K562 (cell line): Measurements from ENCODE around the gene GRK3. TPM values are rescaled to one million over a fixed set of nuclear protein-coding genes. Genes with fewer than 3 reads are reported as not detected.

ENCODE experiments used
- CHD2 ChIP-seq: IDR thresholded peaks from 2 replicates; pipeline ENCODE4 v1.6.1; 2011; ENCODE audit warnings: low read depth, low read length
- ELF4 ChIP-seq: fragments of 450-650 bp; formaldehyde crosslinking; IDR thresholded peaks from 2 replicates; pipeline ENCODE4 v1.4.0; 2022; ENCODE audit warnings: missing genetic modification characterization
- ESRRA ChIP-seq: fragments of 450-650 bp; IDR thresholded peaks from 2 replicates; pipeline ENCODE4 v1.6.1; 2014; ENCODE audit warnings: low read depth, mild to moderate bottlenecking, moderate library complexity, borderline replicate concordance
- HEY1 ChIP-seq: fragments of 250-450 bp; sonication (Bioruptor Pico); IDR thresholded peaks from 2 replicates; pipeline ENCODE4 v1.5.0; 2020; ENCODE audit warnings: mild to moderate bottlenecking, moderate library complexity, borderline replicate concordance
- HINFP ChIP-seq: fragments of 450-650 bp; conservative IDR thresholded peaks from 2 replicates; pipeline ENCODE4 v1.6.1; 2016; ENCODE audit warnings: missing genetic modification characterization, low read depth, mild to moderate bottlenecking, control low read depth, missing compliant biosample characterization
- ILK ChIP-seq: fragments of 450-650 bp; IDR thresholded peaks from 2 replicates; pipeline ENCODE4 v1.6.1; 2016; ENCODE audit warnings: missing genetic modification characterization, low read depth, mild to moderate bottlenecking, missing compliant biosample characterization, moderate library complexity, borderline replicate concordance
- MYBL2 ChIP-seq, 2 experiments: fragments of 450-650 bp in 1 of 2; sonication (generic) in 1 of 2; formaldehyde crosslinking in 1 of 2; IDR thresholded peaks; 2 replicates each; pipeline versions ENCODE4 v1.6.1 to v1.8.1; 2017 to 2022; ENCODE audit warnings: borderline replicate concordance in 1 of 2, inconsistent platforms in 1 of 2, low read depth in 1 of 2, mild to moderate bottlenecking in 1 of 2, missing genetic modification reagents in 1 of 2, moderate library complexity in 1 of 2
- POLR2G ChIP-seq: fragments of 200-400 bp; formaldehyde crosslinking; IDR thresholded peaks from 2 replicates; pipeline ENCODE4 v1.6.1; 2017; ENCODE audit warnings: low read depth, mild to moderate bottlenecking, antibody characterized with exemption, low read length, moderate library complexity
- PYGO2 ChIP-seq: fragments of 450-650 bp; IDR thresholded peaks from 2 replicates; pipeline ENCODE4 v1.6.1; 2016; ENCODE audit warnings: mild to moderate bottlenecking, missing genetic modification characterization, moderate library complexity, missing compliant biosample characterization
- SIN3B ChIP-seq: fragments of 450-650 bp; IDR thresholded peaks from 2 replicates; pipeline ENCODE4 v1.6.1; 2017; ENCODE audit warnings: low read depth, mild to moderate bottlenecking, moderate library complexity
- TAL1 ChIP-seq: fragments of 450-650 bp; IDR thresholded peaks from 2 replicates; pipeline ENCODE4 v1.6.1; 2016; ENCODE audit warnings: mild to moderate bottlenecking
- TFAM ChIP-seq: fragments of 250-450 bp; sonication (Bioruptor Pico); conservative IDR thresholded peaks from 2 replicates; pipeline ENCODE4 v1.5.0; 2021; ENCODE audit warnings: mild to moderate bottlenecking, moderate library complexity
- TFAP4 ChIP-seq: sonication (generic); formaldehyde crosslinking; IDR thresholded peaks from 2 replicates; pipeline ENCODE4 v1.8.0; 2022; ENCODE audit warnings: missing genetic modification reagents, mild to moderate bottlenecking, moderate library complexity, borderline replicate concordance
- THAP12 ChIP-seq: fragments of 250-450 bp; sonication (Bioruptor Pico); IDR thresholded peaks from 2 replicates; pipeline ENCODE4 v1.9.0; 2021; ENCODE audit warnings: mild to moderate bottlenecking, inconsistent platforms
- ZC3H4 ChIP-seq: sonication (generic); formaldehyde crosslinking; IDR thresholded peaks from 2 replicates; pipeline ENCODE4 v1.9.0; 2021; ENCODE audit warnings: missing genetic modification reagents, borderline replicate concordance
- ZMIZ1 ChIP-seq, 2 experiments: fragments of 150-350 bp in 1 of 2; IDR thresholded peaks; 2 replicates each; pipeline ENCODE4 v1.6.1; 2012 to 2016; ENCODE audit warnings: low read depth in 2 of 2, low read length in 2 of 2, mild to moderate bottlenecking in 1 of 2, moderate library complexity in 1 of 2
- ZNF12 ChIP-seq: sonication (generic); formaldehyde crosslinking; IDR thresholded peaks from 2 replicates; pipeline ENCODE4 v1.4.0; 2020; ENCODE audit warnings: mild to moderate bottlenecking, missing genetic modification reagents
- ZNF143 ChIP-seq: sonication (generic); formaldehyde crosslinking; IDR thresholded peaks from 2 replicates; pipeline ENCODE4 v1.9.0; 2022; ENCODE audit warnings: mild to moderate bottlenecking, missing genetic modification reagents
- ZNF347 ChIP-seq: fragments of 450-650 bp; formaldehyde crosslinking; IDR thresholded peaks from 2 replicates; pipeline ENCODE4 v1.4.0; 2020; ENCODE audit warnings: low read depth, mild to moderate bottlenecking, moderate library complexity
- ZNF707 ChIP-seq: fragments of 250-450 bp; sonication (Bioruptor Pico); conservative IDR thresholded peaks from 2 replicates; pipeline ENCODE4 v1.8.0; 2022; ENCODE audit warnings: inconsistent platforms, mild to moderate bottlenecking, moderate library complexity
- ZNF76 ChIP-seq: fragments of 250-450 bp; sonication (Bioruptor Pico); IDR thresholded peaks from 2 replicates; pipeline ENCODE4 v1.4.0; 2020; ENCODE audit warnings: mild to moderate bottlenecking, moderate library complexity, borderline replicate concordance
- polyA plus RNA-seq, 8 experiments: library from polyadenylated mRNA; depleted of rRNA in 4 of 8; stranded (reverse) in 5 of 8; unstranded in 3 of 8; fragments of >200 nt; fragmentation: Nextera tagmentation in 2 of 8; fragmentation: Illumina TruSeq in 1 of 8; extraction: Ambion mirVana in 2 of 8; extraction: Trizol in 1 of 8; gene quantifications; 2 replicates each; pipeline versions ENCODE4 v1.2.1 to v1.2.3, GENCODE V29; 2011 to 2014; ENCODE audit warnings: inconsistent platforms in 1 of 8, missing spikeins in 1 of 8
- total RNA-seq, 7 experiments: library from RNA; depleted of rRNA in 6 of 7; stranded (reverse); fragments of >200 nt in 6 of 7; fragmentation: Illumina TruSeq in 2 of 7; extraction: Trizol in 2 of 7; gene quantifications; 2 replicates each; pipeline versions ENCODE4 v1.2.1 to v1.2.3, GENCODE V29; 2011 to 2021; ENCODE audit warnings: low replicate concordance in 1 of 7

The GRK3 gene
- total and polyA plus RNA-seq, 9 of the 15 experiments (the other 6 are each of a cell fraction or from before 2014, with no cell fraction given): 1.4 to 7.6 (median 3.6) TPM

- TF ChIP-seq ZMIZ1 (IDR thresholded peaks at IDR 0.05; ENCODE audit: low read depth in 2 of 2, low read length in 2 of 2) (peak in 1 of 2 experiments; percentile 49; a peak in 2 of 4 replicates), TFAP4 (CRISPR knock-in tag) (no peak), TAL1 (peak; percentile 87), CHD2 (no peak), SIN3B (no peak), ZC3H4 (no peak), THAP12 (CRISPR knock-in tag) (no peak), TFAM (CRISPR knock-in tag) (no peak), POLR2G (no peak), ELF4 (CRISPR knock-in tag) (no peak), ZNF76 (no peak), ZNF12 (CRISPR knock-in tag) (no peak), ZNF347 (CRISPR knock-in tag) (no peak), PYGO2 (tag) (no peak), ILK (no peak), HEY1 (CRISPR knock-in tag) (no peak), MYBL2 (IDR thresholded peaks at IDR 0.05; ENCODE audit: low read depth) (no peak), MYBL2 (CRISPR knock-in tag; IDR thresholded peaks at IDR 0.05; ENCODE audit: borderline replicate concordance) (no peak), ESRRA (no peak), ZNF143 (CRISPR knock-in tag) (no peak), ZNF707 (no peak), HINFP (tag) (no peak)
These were observed 197.7 kb downstream of the GRK3 start (continued) for GRCh38 chr22:25762147-25762546.
